LNCaP clone FGC (cell line): ENCODE results near the gene SLC25A21.

Source experiments
- DNase-seq: peaks from one replicate; pipeline ENCODE4 v3.0.0-alpha.2; 2011; ENCODE audit warnings: low read depth
- H3K4me3 ChIP-seq: 2 replicates; pipeline ENCODE4 v1.5.1; 2011; ENCODE audit warnings: mild to moderate bottlenecking, low read depth, low read length, control low read depth
- TF ChIP-seq, protein P1 (sequence below): IDR thresholded peaks from 2 replicates; pipeline ENCODE4 v1.5.1; 2012; ENCODE audit warnings: mild to moderate bottlenecking; ENCODE audit not compliant: control insufficient read depth, insufficient read depth; ENCODE audit errors: extremely low read depth

The SLC25A21 gene

GRCh38 chr14:36935976-36936678 lies 236.3 kb downstream of the SLC25A21 start:
- no peak for DNase-seq
- TF ChIP-seq, protein P1, sequence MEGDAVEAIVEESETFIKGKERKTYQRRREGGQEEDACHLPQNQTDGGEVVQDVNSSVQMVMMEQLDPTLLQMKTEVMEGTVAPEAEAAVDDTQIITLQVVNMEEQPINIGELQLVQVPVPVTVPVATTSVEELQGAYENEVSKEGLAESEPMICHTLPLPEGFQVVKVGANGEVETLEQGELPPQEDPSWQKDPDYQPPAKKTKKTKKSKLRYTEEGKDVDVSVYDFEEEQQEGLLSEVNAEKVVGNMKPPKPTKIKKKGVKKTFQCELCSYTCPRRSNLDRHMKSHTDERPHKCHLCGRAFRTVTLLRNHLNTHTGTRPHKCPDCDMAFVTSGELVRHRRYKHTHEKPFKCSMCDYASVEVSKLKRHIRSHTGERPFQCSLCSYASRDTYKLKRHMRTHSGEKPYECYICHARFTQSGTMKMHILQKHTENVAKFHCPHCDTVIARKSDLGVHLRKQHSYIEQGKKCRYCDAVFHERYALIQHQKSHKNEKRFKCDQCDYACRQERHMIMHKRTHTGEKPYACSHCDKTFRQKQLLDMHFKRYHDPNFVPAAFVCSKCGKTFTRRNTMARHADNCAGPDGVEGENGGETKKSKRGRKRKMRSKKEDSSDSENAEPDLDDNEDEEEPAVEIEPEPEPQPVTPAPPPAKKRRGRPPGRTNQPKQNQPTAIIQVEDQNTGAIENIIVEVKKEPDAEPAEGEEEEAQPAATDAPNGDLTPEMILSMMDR, result no peak

DNA sequence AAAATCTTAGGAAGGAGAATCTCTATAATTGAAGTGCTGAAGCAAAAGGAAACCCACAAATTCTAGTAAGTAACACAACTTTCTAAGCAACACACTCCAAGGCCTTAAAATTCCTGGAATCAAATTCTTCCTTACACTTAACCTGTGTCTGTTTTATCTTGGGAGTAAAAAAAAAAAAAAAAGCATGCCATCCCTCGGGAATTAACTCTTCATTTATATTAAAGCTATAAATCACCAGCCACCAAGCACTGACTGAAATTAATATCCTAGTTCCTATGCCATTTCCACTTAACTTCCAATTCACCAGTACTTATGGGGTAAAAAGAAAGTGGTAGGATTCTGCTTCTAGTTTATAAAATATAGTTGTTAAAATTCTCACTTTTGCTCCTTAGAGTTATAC lies 238.1 kb downstream of the SLC25A21 start:
- no peak overlapping the region for H3K4me3 ChIP-seq
- no peak for DNase-seq
- TF ChIP-seq, protein P1, result no peak

More at GRCh38 chr14:36935976-36936678, 236.3 kb downstream of the SLC25A21 start:
- H3K4me3 ChIP-seq, result no peak overlapping the region

DNA sequence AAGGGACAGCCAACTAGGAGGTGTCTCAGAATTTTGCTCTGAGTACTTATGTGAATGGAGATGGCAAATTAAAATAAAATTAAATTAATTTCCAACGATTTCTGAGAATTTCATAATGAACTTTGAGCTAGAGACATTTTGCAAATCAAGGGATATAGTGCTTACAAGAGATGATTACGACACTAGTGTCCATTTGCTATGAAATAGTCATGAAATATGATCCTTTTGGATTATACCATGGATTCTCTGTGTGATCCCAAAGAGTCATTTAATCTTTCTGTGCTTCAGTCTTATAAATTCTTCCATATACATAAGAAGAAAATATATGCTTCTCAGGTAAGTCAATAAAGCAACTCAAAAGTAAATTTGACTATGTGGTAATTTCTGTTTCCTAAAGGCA lies 240.6 kb downstream of the SLC25A21 start:
- TF ChIP-seq, protein P1, result no peak
- H3K4me3 ChIP-seq, result no peak overlapping the region
- no peak for DNase-seq

- H3K4me3 ChIP-seq, result no peak overlapping the region
- DNase-seq, result no peak
- TF ChIP-seq, protein P1, result no peak
Measured at GRCh38 chr14:36928432-36928831, 244.0 kb downstream of the SLC25A21 start.

DNA sequence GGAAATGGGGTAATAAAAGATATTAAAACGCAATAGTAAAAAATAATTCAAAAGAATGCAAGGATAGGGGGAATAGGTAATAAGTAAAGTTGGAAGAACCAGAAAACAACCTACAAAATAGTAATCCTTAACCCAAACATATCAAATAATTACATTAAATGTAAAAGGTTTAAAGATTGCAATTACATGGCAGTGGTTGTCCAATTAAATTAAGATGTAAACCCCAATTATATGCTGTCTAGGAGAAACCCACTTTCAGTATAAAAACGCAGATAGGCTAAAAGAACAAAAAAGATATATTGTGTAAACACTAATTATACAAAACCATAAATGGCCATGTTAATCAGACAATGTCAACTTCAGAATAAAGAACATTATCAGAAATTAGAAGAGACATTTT lies 247.3 kb downstream of the SLC25A21 start:
- no peak overlapping the region for H3K4me3 ChIP-seq
- no peak for DNase-seq
- TF ChIP-seq, protein P1, result no peak

DNA sequence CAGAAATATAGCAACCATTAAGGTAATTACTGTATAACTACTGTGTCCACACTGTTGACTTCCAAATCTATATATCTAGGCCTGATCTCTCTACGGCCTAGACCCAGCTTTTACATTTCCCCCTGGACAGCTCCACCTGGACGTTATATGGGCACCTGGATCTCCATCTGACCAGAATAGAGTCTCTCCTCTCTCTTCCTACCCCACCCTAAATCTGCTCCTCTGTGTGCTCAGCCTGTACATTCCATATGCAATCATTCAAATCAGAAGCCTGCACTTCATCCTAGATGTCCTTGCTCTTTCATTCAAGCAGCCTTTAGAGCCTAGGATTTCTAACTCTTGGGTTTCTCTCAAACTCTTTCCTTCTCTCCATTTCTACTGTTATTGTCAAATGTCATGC lies 255.7 kb downstream of the SLC25A21 start:
- no peak for DNase-seq
- no peak overlapping the region for H3K4me3 ChIP-seq
- TF ChIP-seq, protein P1, result no peak

DNA sequence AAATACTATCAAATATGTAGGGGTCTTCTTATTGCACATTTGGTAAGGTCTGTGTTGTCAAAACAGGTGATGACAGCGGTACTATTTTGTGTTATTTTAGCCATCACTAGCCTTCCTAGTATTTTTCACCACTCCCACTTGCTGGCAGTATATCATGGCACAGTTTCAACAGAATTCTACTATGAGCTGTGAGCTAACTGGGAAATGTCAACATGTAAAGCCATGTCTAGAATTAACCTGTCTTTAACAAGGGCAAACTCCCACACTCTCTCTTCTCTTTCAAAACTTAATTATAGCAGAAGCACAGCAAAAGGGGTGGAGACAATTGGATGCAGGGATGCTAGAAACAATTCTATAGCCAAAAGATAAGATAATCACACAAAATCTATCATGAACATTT lies 257.3 kb downstream of the SLC25A21 start:
- TF ChIP-seq, protein P1, result no peak
- no peak overlapping the region for H3K4me3 ChIP-seq
- peak; percentile 73 for DNase-seq
